ENCODE results near the gene NTM.
"Not testable (repeated sequence)": the region's sequence is repeated elsewhere in the genome, so short reads cannot be mapped to it uniquely, and the experiment has no call there.

NTM gene

GRCh38 chr11:131907371-131907770 is 537.0 kb downstream of the NTM start:
- Mint-ChIP-seq H3K9me3 (no peaks in the 10 kb centered on the region), H3K4me1 (no peaks in the 10 kb centered on the region), H3K27ac (no peak overlapping the region), H3K4me3 (no peak overlapping the region), H3K36me3 (no peaks in the 10 kb centered on the region), H3K27me3 (peaks cover 34 to 46% of the 10 kb centered on the region in 2 donors)
- DNase-seq (no peak), ATAC-seq (replicated peaks) (no peak)

GRCh38 chr11:131908316-131908715 is 537.9 kb downstream of the NTM start:
- peaks cover 0 to 4% of the 10 kb centered on the region in 2 donors for H3K9me3 Mint-ChIP-seq
- H3K27ac Mint-ChIP-seq, result no peak overlapping the region
- H3K4me1 Mint-ChIP-seq, result no peaks in the 10 kb centered on the region
- DNase-seq (no peak), ATAC-seq (replicated peaks) (no peak)
- H3K4me3 Mint-ChIP-seq, result no peak overlapping the region
- H3K27me3 Mint-ChIP-seq, result peaks cover 38 to 55% of the 10 kb centered on the region in 2 donors
- H3K36me3 Mint-ChIP-seq, result no peaks in the 10 kb centered on the region

DNA sequence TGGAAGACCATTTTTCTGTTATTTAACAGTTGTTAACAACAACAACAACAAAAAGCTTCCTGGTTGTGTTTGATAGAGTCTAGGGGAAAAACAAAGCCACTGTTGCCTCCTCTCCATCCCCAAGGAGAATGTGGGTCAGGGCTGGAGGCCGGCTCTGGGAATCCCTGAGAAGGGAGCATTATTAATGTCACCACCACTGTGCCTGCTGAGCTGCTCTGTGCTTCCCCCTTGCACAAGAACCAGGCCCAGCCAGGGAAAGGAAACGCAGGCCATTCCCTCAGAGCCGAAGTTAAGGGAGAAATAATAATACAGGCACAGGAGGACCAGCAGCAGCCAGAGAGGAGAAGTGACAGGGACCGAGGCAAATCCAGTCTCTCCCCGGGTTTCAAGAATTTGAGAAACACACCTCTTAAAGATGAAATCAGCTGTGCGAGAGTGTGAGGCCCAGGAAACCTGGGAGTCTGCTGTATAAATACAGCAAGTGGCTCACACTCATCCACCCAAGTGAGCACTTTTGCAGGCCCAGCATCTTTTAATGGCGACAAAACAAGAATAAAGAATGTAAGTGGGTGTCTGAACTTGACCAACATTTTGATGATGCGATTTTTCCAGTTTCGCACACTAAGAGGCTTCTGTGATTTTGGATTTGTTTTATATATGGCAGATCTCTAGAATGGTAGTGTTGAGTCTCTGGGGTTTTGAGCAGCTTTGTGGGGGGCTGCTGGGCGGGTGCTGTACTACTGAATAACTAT is 539.2 kb downstream of the NTM start:
- Mint-ChIP-seq H3K27me3 (peaks cover 41 to 67% of the 10 kb centered on the region in 2 donors), H3K4me3 (no peak overlapping the region), H3K27ac (no peak overlapping the region), H3K4me1 (no peaks in the 10 kb centered on the region), H3K9me3 (peaks cover 0 to 4% of the 10 kb centered on the region in 2 donors), H3K36me3 (no peaks in the 10 kb centered on the region)
- no peak for DNase-seq
- ATAC-seq (replicated peaks), result no peak

GRCh38 chr11:131910178-131910522 is 539.7 kb downstream of the NTM start:
- Mint-ChIP-seq H3K4me1 (no peaks in the 10 kb centered on the region), H3K9me3 (peaks cover 0 to 4% of the 10 kb centered on the region in 2 donors), H3K4me3 (no peak overlapping the region), H3K27ac (no peak overlapping the region), H3K36me3 (no peaks in the 10 kb centered on the region), H3K27me3 (peaks cover 41 to 66% of the 10 kb centered on the region in 2 donors)
- ATAC-seq (replicated peaks), result no peak
- DNase-seq, result no peak

DNA sequence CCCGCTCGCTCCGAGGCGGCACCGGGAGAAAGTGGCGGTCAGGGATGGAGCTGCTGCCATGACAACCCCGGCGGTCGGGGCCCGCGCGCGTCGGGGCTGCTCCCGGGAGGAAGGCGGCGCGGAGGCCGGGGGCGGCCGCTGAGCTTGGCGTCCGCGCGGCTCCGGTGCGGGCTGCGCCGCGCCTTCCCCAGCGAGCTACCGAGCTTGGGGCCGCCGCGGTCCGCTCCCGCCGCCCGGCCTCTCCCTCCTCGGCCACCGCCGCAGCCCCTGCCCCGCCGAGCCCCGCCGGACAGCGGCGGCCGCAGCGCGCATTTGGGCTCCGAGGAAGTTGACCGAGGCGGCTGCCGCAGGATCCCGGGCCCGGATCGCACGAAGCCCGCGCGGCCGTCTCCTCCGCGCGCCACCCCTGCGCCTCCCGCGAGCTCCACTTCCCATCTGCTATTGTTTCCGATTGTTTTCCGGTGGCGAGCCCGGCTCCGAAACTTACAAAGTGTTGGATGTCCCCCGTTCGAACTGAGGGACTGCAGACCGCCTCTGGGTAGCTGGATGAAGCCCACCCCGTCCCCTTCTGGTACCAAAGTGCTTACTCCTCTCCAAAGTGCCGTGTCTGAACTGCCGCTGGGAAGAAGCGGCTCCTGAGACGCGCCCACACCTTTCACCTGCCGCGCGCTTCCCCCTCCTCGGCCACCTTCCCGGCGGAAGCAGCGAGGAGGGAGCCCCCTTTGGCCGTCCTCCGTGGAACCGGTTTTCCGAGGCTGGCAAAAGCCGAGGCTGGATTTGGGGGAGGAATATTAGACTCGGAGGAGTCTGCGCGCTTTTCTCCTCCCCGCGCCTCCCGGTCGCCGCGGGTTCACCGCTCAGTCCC is 540.3 kb downstream of the NTM start:
- Mint-ChIP-seq H3K27me3 (peaks cover 41 to 67% of the 10 kb centered on the region in 2 donors), H3K4me3 (peak overlapping the region in 1 of 2 donors; percentile 11), H3K9me3 (peaks cover 2 to 4% of the 10 kb centered on the region in 2 donors), H3K36me3 (no peaks in the 10 kb centered on the region), H3K27ac (no peak overlapping the region), H3K4me1 (no peaks in the 10 kb centered on the region)
- DNase-seq, result no peak
- ATAC-seq (replicated peaks), result no peak

DNA sequence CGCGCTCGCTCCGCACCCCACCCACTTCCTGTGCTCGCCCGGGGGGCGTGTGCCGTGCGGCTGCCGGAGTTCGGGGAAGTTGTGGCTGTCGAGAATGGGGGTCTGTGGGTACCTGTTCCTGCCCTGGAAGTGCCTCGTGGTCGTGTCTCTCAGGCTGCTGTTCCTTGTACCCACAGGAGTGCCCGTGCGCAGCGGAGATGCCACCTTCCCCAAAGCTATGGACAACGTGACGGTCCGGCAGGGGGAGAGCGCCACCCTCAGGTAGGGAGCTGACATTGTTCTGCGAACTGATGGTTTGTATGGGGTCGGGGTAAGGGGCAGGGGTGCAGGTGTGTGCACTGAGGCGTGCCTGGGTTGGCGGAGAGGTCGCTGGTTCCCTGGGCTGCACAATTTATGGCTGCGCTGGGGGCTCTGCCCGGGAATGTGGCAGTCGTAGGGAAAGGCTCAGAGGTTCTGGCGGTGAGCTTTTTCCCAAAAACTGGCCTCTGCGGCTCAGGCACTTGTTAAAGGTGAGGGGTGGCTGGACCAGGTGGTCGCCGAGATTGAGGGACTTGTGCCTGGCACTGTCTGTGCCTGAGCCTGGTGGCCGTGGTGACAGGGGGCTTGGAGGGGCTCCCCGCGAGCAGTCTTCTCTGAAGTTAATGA is 541.1 kb downstream of the NTM start:
- H3K27me3 Mint-ChIP-seq, result peaks cover 41 to 65% of the 10 kb centered on the region in 2 donors
- not testable (repeated sequence) for ATAC-seq (replicated peaks); H3K27ac Mint-ChIP-seq; DNase-seq; H3K4me1 Mint-ChIP-seq; H3K4me3 Mint-ChIP-seq; H3K9me3 Mint-ChIP-seq; H3K36me3 Mint-ChIP-seq

DNA sequence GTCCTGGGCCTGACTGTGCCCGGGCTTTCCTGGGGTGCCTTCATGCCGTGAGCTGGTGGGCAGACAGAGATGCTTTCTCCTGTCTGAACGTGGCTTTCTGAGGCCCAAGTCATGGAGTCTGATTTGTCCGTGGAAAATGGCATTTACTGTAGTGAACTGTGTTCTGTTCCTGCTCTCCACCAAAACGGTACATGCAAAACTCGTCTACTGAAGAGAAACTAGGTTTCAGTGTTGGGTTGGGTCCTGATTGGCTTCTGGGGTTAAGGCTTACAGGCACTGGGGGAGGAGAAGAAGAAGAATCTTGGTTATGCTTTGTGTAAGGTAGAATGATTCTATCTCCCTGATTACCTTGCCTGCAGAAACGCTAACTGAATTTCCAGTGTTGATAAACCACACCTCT is 541.7 kb downstream of the NTM start:
- no peak for DNase-seq
- Mint-ChIP-seq H3K4me1 (no peaks in the 10 kb centered on the region), H3K36me3 (no peaks in the 10 kb centered on the region), H3K27me3 (peaks cover 41 to 61% of the 10 kb centered on the region in 2 donors), H3K9me3 (peaks cover 3 to 4% of the 10 kb centered on the region in 2 donors), H3K4me3 (no peak overlapping the region), H3K27ac (no peak overlapping the region)
- no peak for ATAC-seq (replicated peaks)

DNA sequence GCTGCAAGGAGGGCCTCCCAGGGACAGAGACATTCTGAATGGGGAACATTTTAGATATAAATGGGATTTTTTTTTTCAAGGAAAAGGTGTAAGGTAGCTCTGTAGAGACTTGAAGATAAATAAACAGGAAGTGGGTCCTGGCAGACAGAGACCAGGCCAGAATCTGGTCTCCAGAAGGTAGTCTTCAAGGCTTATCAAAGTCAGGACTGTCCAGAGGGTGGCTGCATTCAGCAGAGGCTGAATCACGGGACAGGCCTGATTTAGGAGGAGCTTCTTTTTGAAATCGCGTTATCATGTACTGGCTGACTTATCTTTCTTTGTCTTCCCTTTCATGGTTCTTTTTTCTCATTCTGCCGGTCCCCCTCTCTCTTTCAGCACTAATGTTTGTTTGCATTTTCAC is 542.9 kb downstream of the NTM start:
- peaks cover 40 to 61% of the 10 kb centered on the region in 2 donors for H3K27me3 Mint-ChIP-seq

DNA sequence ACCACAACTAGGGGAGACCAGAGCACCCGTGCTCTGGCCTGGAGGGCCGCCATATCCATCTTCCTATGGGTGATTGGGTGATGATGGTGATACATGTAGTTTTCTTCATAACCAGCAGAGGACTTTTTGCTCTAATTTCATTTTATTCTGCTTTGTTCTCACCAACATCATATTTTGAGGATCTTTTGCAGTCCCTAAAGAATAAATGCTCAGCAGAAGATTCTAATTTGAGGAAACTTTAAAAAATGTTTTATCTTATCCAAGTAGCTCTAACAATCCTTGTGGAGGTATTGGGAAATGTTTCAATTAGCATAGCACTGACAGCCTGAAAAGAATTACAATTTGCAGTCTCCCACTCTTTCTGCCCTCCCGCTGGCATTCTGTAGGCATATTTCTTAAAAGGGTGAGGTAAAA is 544.0 kb downstream of the NTM start:
- no peaks in the 10 kb centered on the region for H3K4me1 Mint-ChIP-seq
- no peak overlapping the region for H3K27ac Mint-ChIP-seq
- DNase-seq, result no peak
- H3K9me3 Mint-ChIP-seq, result peaks cover 4% of the 10 kb centered on the region in 2 donors
- no peak for ATAC-seq (replicated peaks)
- no peak overlapping the region for H3K4me3 Mint-ChIP-seq
- H3K36me3 Mint-ChIP-seq, result no peaks in the 10 kb centered on the region
- H3K27me3 Mint-ChIP-seq, result peaks cover 29 to 53% of the 10 kb centered on the region in 2 donors

More for the DNA sequence above, 542.9 kb downstream of the NTM start:
- Mint-ChIP-seq H3K4me1 (no peaks in the 10 kb centered on the region), H3K27ac (no peak overlapping the region), H3K9me3 (peaks cover 4% of the 10 kb centered on the region in 2 donors), H3K4me3 (no peak overlapping the region), H3K36me3 (no peaks in the 10 kb centered on the region)
- DNase-seq (no peak), ATAC-seq (replicated peaks) (no peak)

- no peak overlapping the region for H3K4me3 Mint-ChIP-seq
- peaks cover 4% of the 10 kb centered on the region in 2 donors for H3K9me3 Mint-ChIP-seq
- no peak overlapping the region for H3K27ac Mint-ChIP-seq
- no peaks in the 10 kb centered on the region for H3K36me3 Mint-ChIP-seq
- ATAC-seq (replicated peaks) (no peak), DNase-seq (no peak)
- peaks cover 18 to 35% of the 10 kb centered on the region in 2 donors for H3K27me3 Mint-ChIP-seq
- no peaks in the 10 kb centered on the region for H3K4me1 Mint-ChIP-seq
These were observed 546.2 kb downstream of the NTM start for GRCh38 chr11:131916638-131917037.

- H3K4me3 Mint-ChIP-seq, result no peak overlapping the region
- DNase-seq (no peak), ATAC-seq (replicated peaks) (no peak)
- H3K27me3 Mint-ChIP-seq, result peaks cover 6 to 23% of the 10 kb centered on the region in 2 donors
- H3K4me1 Mint-ChIP-seq, result no peaks in the 10 kb centered on the region
- H3K9me3 Mint-ChIP-seq, result peaks cover under 1 to 4% of the 10 kb centered on the region in 2 donors
- no peaks in the 10 kb centered on the region for H3K36me3 Mint-ChIP-seq
- H3K27ac Mint-ChIP-seq, result no peak overlapping the region
These were observed 547.4 kb downstream of the NTM start for GRCh38 chr11:131917634-131918384.

GRCh38 chr11:131918663-131919062 is 548.2 kb downstream of the NTM start:
- ATAC-seq (replicated peaks) (no peak), DNase-seq (no peak)
- Mint-ChIP-seq H3K9me3 (peaks cover 0 to 4% of the 10 kb centered on the region in 2 donors), H3K4me3 (no peak overlapping the region), H3K36me3 (no peaks in the 10 kb centered on the region), H3K27me3 (peaks cover under 1 to 14% of the 10 kb centered on the region in 2 donors), H3K4me1 (no peaks in the 10 kb centered on the region), H3K27ac (no peak overlapping the region)

DNA sequence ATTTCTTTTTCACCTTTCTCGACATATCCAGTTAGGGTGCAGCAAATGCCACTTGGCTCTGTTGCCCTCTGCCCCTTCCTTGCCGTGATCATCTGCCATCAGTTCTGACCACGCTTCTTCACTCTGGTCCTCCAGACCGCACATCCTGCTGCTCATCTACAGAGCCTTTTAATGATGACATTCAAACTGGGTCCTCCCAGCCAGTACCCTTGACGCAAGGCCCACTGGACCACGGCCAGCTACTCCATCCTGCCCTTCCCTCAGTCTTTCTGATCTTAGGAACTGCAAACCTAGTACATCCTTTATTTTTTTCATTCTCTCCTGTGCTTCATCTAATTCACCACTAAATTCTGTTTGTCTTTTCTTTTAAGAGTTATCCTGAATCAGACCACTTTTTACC is 551.8 kb downstream of the NTM start:
- Mint-ChIP-seq H3K4me3 (no peak overlapping the region), H3K36me3 (no peaks in the 10 kb centered on the region), H3K27me3 (no peaks in the 10 kb centered on the region), H3K4me1 (no peaks in the 10 kb centered on the region), H3K27ac (no peak overlapping the region), H3K9me3 (peaks cover 0 to 2% of the 10 kb centered on the region in 2 donors)
- no peak for DNase-seq
- ATAC-seq (replicated peaks), result no peak

GRCh38 chr11:131923309-131923708 is 552.9 kb downstream of the NTM start:
- H3K27me3 Mint-ChIP-seq, result no peaks in the 10 kb centered on the region
- no peaks in the 10 kb centered on the region for H3K36me3 Mint-ChIP-seq

More at GRCh38 chr11:131923309-131923708, 552.9 kb downstream of the NTM start:
- no peak overlapping the region for H3K27ac Mint-ChIP-seq
- no peak overlapping the region for H3K4me3 Mint-ChIP-seq
- H3K9me3 Mint-ChIP-seq, result peaks cover 0 to 2% of the 10 kb centered on the region in 2 donors
- no peak for ATAC-seq (replicated peaks)
- no peak for DNase-seq
- H3K4me1 Mint-ChIP-seq, result no peaks in the 10 kb centered on the region
